Erythroblast (primary cell): ENCODE measurements around the gene TOMM6.

Source experiments
- GATA1 ChIP-seq: IDR thresholded peaks from 2 replicates; pipeline ENCODE4 v1.6.1; 2011; ENCODE audit warnings: low read depth, mild to moderate bottlenecking, control low read depth, low read length, moderate library complexity
- POLR2A ChIP-seq: IDR thresholded peaks from 2 replicates; pipeline ENCODE4 v1.6.1; 2011; ENCODE audit warnings: mild to moderate bottlenecking, low read length

DNA sequence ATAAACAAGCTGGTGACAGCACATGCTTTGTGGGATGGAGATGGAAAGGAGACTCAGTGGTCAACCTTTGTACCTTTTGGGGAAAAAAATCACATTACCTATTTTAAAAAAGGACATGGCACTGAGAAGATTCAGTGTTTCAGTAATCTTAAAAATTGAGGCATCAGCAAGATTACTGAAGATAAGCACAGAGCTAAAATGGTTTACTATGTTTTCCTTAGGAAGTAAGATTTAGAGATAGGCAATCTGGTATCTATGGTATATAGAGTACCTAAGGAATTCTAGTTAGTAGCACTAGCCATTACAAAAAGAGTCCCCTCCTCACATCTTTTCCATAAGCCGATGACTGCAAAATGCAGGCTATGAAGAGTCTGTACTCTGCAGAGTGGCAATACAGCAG, 35.7 kb downstream of the TOMM6 start:
- TF ChIP-seq POLR2A, result no peak
- TF ChIP-seq GATA1, result no peak
